Trophoblast cell (in vitro differentiated cells and primary cell): Measurements from ENCODE around the gene PPIF.

Source experiments
- DNase-seq, 2 donors: peaks; one replicate each; pipeline ENCODE4 v3.0.0-alpha.2; 2016
- H2AFZ ChIP-seq: 2 replicates; pipeline ENCODE4 v1.6.1; 2013; ENCODE audit warnings: low read length, moderate library complexity, mild to moderate bottlenecking; ENCODE audit not compliant: insufficient read depth, poor library complexity
- H2AK5ac ChIP-seq: 2 replicates; pipeline ENCODE4 v1.6.1; 2013; ENCODE audit warnings: mild to moderate bottlenecking, low read length
- H2BK120ac ChIP-seq: 2 replicates; pipeline ENCODE4 v1.6.1; 2013; ENCODE audit warnings: low read length, mild to moderate bottlenecking, moderate library complexity; ENCODE audit not compliant: insufficient read depth, poor library complexity
- H2BK12ac ChIP-seq: 2 replicates; pipeline ENCODE4 v1.6.1; 2013; ENCODE audit warnings: mild to moderate bottlenecking, low read length, moderate library complexity
- H2BK5ac ChIP-seq: 2 replicates; pipeline ENCODE4 v1.6.1; 2013; ENCODE audit warnings: low read length, low read depth, moderate library complexity, mild to moderate bottlenecking; ENCODE audit not compliant: poor library complexity
- H3K14ac ChIP-seq: 2 replicates; pipeline ENCODE4 v1.6.1; 2013; ENCODE audit warnings: mild to moderate bottlenecking, low read length
- H3K18ac ChIP-seq: 2 replicates; pipeline ENCODE4 v1.6.1; 2013; ENCODE audit warnings: mild to moderate bottlenecking, low read length
- H3K23ac ChIP-seq: 2 replicates; pipeline ENCODE4 v1.6.1; 2013; ENCODE audit warnings: low read length
- H3K27ac ChIP-seq: 2 replicates; pipeline ENCODE4 v1.5.1; 2013; ENCODE audit warnings: low read depth, mild to moderate bottlenecking, inconsistent platforms, low read length, moderate library complexity
- H3K27me3 ChIP-seq: 2 replicates; pipeline ENCODE4 v1.6.1; 2013; ENCODE audit warnings: inconsistent platforms, mild to moderate bottlenecking, low read length, moderate library complexity; ENCODE audit not compliant: insufficient read depth
- H3K36me3 ChIP-seq, 2 experiments: 1 replicate in 1 of 2; 2 replicates in 1 of 2; pipeline ENCODE4 v1.6.1; 2013; ENCODE audit warnings: low read length in 2 of 2, mild to moderate bottlenecking in 2 of 2, moderate library complexity in 1 of 2; ENCODE audit not compliant: insufficient read depth in 2 of 2, control insufficient read depth in 1 of 2
- H3K4ac ChIP-seq: 2 replicates; pipeline ENCODE4 v1.6.1; 2013; ENCODE audit warnings: low read depth, mild to moderate bottlenecking, low read length, moderate library complexity
- H3K4me1 ChIP-seq, 2 experiments: 1 replicate in 1 of 2; 2 replicates in 1 of 2; pipeline ENCODE4 v1.6.1; 2013; ENCODE audit warnings: low read length in 2 of 2, mild to moderate bottlenecking in 2 of 2, moderate library complexity in 1 of 2; ENCODE audit not compliant: insufficient read depth in 2 of 2, control insufficient read depth in 1 of 2
- H3K4me2 ChIP-seq: 2 replicates; pipeline ENCODE4 v1.6.1; 2013; ENCODE audit warnings: inconsistent platforms, mild to moderate bottlenecking, low read length, moderate library complexity
- H3K4me3 ChIP-seq: 2 replicates; pipeline ENCODE4 v1.5.1; 2013; ENCODE audit warnings: mild to moderate bottlenecking, low read depth, low read length, inconsistent platforms
- H3K79me1 ChIP-seq: one replicate; pipeline ENCODE4 v1.6.1; 2013; ENCODE audit warnings: low read length
- H3K79me2 ChIP-seq: 2 replicates; pipeline ENCODE4 v1.6.1; 2013; ENCODE audit warnings: low read length, mild to moderate bottlenecking; ENCODE audit not compliant: control insufficient read depth, insufficient read depth, poor library complexity
- H3K9ac ChIP-seq: 2 replicates; pipeline ENCODE4 v1.6.1; 2013; ENCODE audit warnings: mild to moderate bottlenecking, low read length
- H3K9me3 ChIP-seq: 2 replicates; pipeline ENCODE4 v1.6.1; 2013; ENCODE audit warnings: low read depth, mild to moderate bottlenecking, control low read depth, inconsistent platforms, low read length; ENCODE audit not compliant: insufficient read depth
- H4K12ac ChIP-seq: 2 replicates; pipeline ENCODE4 v1.6.1; 2013; ENCODE audit warnings: low read depth, mild to moderate bottlenecking, low read length, moderate library complexity
- H4K8ac ChIP-seq: 2 replicates; pipeline ENCODE4 v1.6.1; 2013; ENCODE audit warnings: low read depth, mild to moderate bottlenecking, low read length, moderate library complexity
- H4K91ac ChIP-seq: one replicate; pipeline ENCODE4 v1.6.1; 2013; ENCODE audit warnings: low read depth, mild to moderate bottlenecking, low read length, moderate library complexity
- WGBS: extraction: QIAGEN DNeasy Blood & Tissue Kit; methylation state at CpG from one replicate; pipeline ENCODE4 v1.1.7; 2013; ENCODE audit warnings: missing lambda C conversion rate; ENCODE audit not compliant: insufficient read length, insufficient coverage; ENCODE audit errors: extremely low coverage; 5-methylcytosine and 5-hydroxymethylcytosine counted together

The PPIF gene

GRCh38 chr10:79305988-79306387 is 41.3 kb upstream of the PPIF start:
- Histone ChIP-seq H3K79me2 (no peaks in the 10 kb centered on the region), H2AFZ (no peak overlapping the region), H3K79me1 (no peaks in the 10 kb centered on the region), H3K9me3 (no peaks in the 10 kb centered on the region), H2BK120ac (no peak overlapping the region), H3K27me3 (no peaks in the 10 kb centered on the region), H3K4ac (no peak overlapping the region), H3K36me3 (peaks cover 95% of the 10 kb centered on the region in 2 experiments), H3K18ac (no peak overlapping the region), H2AK5ac (no peak overlapping the region), H3K14ac (no peak overlapping the region), H3K4me1 (no peaks in the 10 kb centered on the region), H3K9ac (no peak overlapping the region), H2BK5ac (no peak overlapping the region), H3K23ac (no peak overlapping the region), H4K91ac (no peak overlapping the region), H4K8ac (no peak overlapping the region), H3K4me2 (no peak overlapping the region), H2BK12ac (no peak overlapping the region), H3K4me3 (no peak overlapping the region), H4K12ac (no peak overlapping the region), H3K27ac (no peak overlapping the region)
- no CpG with 5 or more reads among the region's 15 CpGs for WGBS
- no peak for DNase-seq

GRCh38 chr10:79306644-79307220 is 40.5 kb upstream of the PPIF start:
- WGBS = no CpG with 5 or more reads among the region's 8 CpGs
- H3K27ac ChIP-seq = no peak overlapping the region
- H4K91ac ChIP-seq = no peak overlapping the region
- no peak overlapping the region for H3K4me2 ChIP-seq
- no peak overlapping the region for H3K23ac ChIP-seq
- H4K12ac ChIP-seq = no peak overlapping the region
- H3K9me3 ChIP-seq = no peaks in the 10 kb centered on the region
- H2BK120ac ChIP-seq = no peak overlapping the region
- no peak overlapping the region for H2AFZ ChIP-seq
- no peak overlapping the region for H3K14ac ChIP-seq
- H3K18ac ChIP-seq = no peak overlapping the region
- no peak for DNase-seq
- H2BK12ac ChIP-seq = no peak overlapping the region
- no peak overlapping the region for H3K4me3 ChIP-seq
- no peaks in the 10 kb centered on the region for H3K79me1 ChIP-seq
- no peak overlapping the region for H2BK5ac ChIP-seq
- no peak overlapping the region for H4K8ac ChIP-seq
- no peak overlapping the region for H2AK5ac ChIP-seq
- no peaks in the 10 kb centered on the region for H3K4me1 ChIP-seq
- H3K36me3 ChIP-seq = peaks cover 94 to 95% of the 10 kb centered on the region in 2 experiments
- H3K79me2 ChIP-seq = no peaks in the 10 kb centered on the region
- H3K27me3 ChIP-seq = no peaks in the 10 kb centered on the region
- no peak overlapping the region for H3K4ac ChIP-seq
- no peak overlapping the region for H3K9ac ChIP-seq

GRCh38 chr10:79308016-79308415 is 39.3 kb upstream of the PPIF start:
- no peak overlapping the region for H2AK5ac ChIP-seq
- no peak overlapping the region for H3K9ac ChIP-seq
- H4K8ac ChIP-seq = no peak overlapping the region
- no peak overlapping the region for H2BK12ac ChIP-seq
- H3K79me1 ChIP-seq = no peaks in the 10 kb centered on the region
- no peak overlapping the region for H2BK5ac ChIP-seq
- H3K9me3 ChIP-seq = no peaks in the 10 kb centered on the region
- H3K14ac ChIP-seq = no peak overlapping the region
- H3K23ac ChIP-seq = no peak overlapping the region
- no peak overlapping the region for H4K91ac ChIP-seq
- H3K4me2 ChIP-seq = no peak overlapping the region
- no peak overlapping the region for H2BK120ac ChIP-seq
- no peak overlapping the region for H3K4me3 ChIP-seq
- no peak overlapping the region for H3K4ac ChIP-seq
- H3K4me1 ChIP-seq = no peaks in the 10 kb centered on the region
- peaks cover 99% of the 10 kb centered on the region in 2 experiments for H3K36me3 ChIP-seq
- H2AFZ ChIP-seq = no peak overlapping the region
- no peaks in the 10 kb centered on the region for H3K79me2 ChIP-seq
- no peak overlapping the region for H4K12ac ChIP-seq
- WGBS = no CpG with 5 or more reads among the region's 7 CpGs
- H3K27ac ChIP-seq = no peak overlapping the region
- no peak overlapping the region for H3K18ac ChIP-seq
- no peaks in the 10 kb centered on the region for H3K27me3 ChIP-seq
- no peak for DNase-seq

- no peak overlapping the region for H2AFZ ChIP-seq
- H3K4ac ChIP-seq = no peak overlapping the region
- H3K4me2 ChIP-seq = no peak overlapping the region
- no peak overlapping the region for H3K9ac ChIP-seq
- no peak overlapping the region for H3K4me3 ChIP-seq
- peaks cover 98 to 99% of the 10 kb centered on the region in 2 experiments for H3K36me3 ChIP-seq
- H3K14ac ChIP-seq = no peak overlapping the region
- H2AK5ac ChIP-seq = no peak overlapping the region
- no peaks in the 10 kb centered on the region for H3K9me3 ChIP-seq
- H3K23ac ChIP-seq = no peak overlapping the region
- no peak overlapping the region for H2BK5ac ChIP-seq
- no peak for DNase-seq
- H3K4me1 ChIP-seq = no peaks in the 10 kb centered on the region
- no peaks in the 10 kb centered on the region for H3K27me3 ChIP-seq
- H3K79me2 ChIP-seq = no peaks in the 10 kb centered on the region
- no peak overlapping the region for H4K91ac ChIP-seq
- no peak overlapping the region for H3K27ac ChIP-seq
- H2BK12ac ChIP-seq = no peak overlapping the region
- no peak overlapping the region for H4K12ac ChIP-seq
- no peak overlapping the region for H3K18ac ChIP-seq
- H4K8ac ChIP-seq = no peak overlapping the region
- no peak overlapping the region for H2BK120ac ChIP-seq
- no CpG with 5 or more reads among the region's 14 CpGs for WGBS
- H3K79me1 ChIP-seq = no peaks in the 10 kb centered on the region
Observed at GRCh38 chr10:79308969-79309665, 38.2 kb upstream of the PPIF start.
